Skin of body (tissue), 2 donors: ENCODE results near the gene INTS3. TPM values are rescaled to one million over a fixed set of nuclear protein-coding genes. Genes with fewer than 3 reads are reported as not detected.

Source experiments
- DNase-seq: peaks from one replicate; lab custom pipeline; 2025; lab: John Stamatoyannopoulos, UW
- total RNA-seq: library from RNA; depleted of rRNA; stranded (reverse); fragments of >200 nt; gene quantifications from one replicate; pipeline ENCODE4 v1.2.3, GENCODE V29; 2014

INTS3 gene
- 40.5 TPM for total RNA-seq

GRCh38 chr1:153727463-153728304, at the start of gene INTS3:
Gene INTS3, plus strand, starts transcription at chr1:153728050. Its CDS starts 585 bp downstream, at chr1:153728635.
- DNase-seq: peak; percentile 100

DNA sequence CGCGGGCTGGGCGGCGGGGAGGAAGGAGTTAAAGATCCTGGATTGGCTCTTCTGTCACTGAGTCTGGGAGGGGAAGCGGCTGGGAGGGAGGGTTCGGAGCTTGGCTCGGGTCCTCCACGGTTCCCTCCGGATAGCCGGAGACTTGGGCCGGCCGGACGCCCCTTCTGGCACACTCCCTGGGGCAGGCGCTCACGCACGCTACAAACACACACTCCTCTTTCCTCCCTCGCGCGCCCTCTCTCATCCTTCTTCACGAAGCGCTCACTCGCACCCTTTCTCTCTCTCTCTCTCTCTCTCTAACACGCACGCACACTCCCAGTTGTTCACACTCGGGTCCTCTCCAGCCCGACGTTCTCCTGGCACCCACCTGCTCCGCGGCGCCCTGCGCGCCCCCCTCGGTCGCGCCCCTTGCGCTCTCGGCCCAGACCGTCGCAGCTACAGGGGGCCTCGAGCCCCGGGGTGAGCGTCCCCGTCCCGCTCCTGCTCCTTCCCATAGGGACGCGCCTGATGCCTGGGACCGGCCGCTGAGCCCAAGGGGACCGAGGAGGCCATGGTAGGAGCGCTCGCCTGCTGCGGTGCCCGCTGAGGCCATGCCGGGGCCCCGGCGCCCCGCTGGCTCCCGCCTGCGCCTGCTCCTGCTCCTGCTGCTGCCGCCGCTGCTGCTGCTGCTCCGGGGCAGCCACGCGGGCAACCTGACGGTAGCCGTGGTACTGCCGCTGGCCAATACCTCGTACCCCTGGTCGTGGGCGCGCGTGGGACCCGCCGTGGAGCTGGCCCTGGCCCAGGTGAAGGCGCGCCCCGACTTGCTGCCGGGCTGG, 49.1 kb upstream of the INTS3 start, which contains the start of gene NPR1:
Gene NPR1, plus strand, starts transcription at position 170 of the 818 bp plus-strand sequence. Its CDS starts 421 bp downstream, at position 591.
- peak; percentile 36 for DNase-seq

- no peak for DNase-seq
Observed at GRCh38 chr1:153679337-153680119, 48.3 kb upstream of the INTS3 start.

GRCh38 chr1:153680120-153680403, 47.8 kb upstream of the INTS3 start:
- DNase-seq: no peak

DNA sequence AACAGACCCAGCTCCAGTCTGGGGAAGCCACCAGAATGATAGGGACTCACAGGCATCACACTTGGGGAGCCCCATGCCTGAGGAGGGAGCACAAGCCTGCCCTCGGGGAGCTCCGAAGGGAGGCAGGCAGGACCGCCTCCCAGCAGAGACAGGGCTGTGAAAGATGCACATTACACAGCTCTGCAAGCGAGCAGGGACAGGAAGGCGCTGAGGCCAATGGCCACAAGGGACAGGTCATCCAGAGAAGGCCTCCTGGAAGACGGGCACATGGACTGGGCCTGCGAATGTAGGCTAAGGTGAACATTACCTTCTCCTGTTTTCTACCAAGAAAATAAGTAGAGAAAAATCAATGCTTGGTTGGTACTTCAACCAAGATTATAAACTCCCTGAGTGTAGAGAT, 45.1 kb upstream of the INTS3 start:
- DNase-seq: no peak

GRCh38 chr1:153683854-153684253, 44.0 kb upstream of the INTS3 start:
- DNase-seq: no peak

GRCh38 chr1:153684892-153685291, 43.0 kb upstream of the INTS3 start:
- DNase-seq: no peak

DNA sequence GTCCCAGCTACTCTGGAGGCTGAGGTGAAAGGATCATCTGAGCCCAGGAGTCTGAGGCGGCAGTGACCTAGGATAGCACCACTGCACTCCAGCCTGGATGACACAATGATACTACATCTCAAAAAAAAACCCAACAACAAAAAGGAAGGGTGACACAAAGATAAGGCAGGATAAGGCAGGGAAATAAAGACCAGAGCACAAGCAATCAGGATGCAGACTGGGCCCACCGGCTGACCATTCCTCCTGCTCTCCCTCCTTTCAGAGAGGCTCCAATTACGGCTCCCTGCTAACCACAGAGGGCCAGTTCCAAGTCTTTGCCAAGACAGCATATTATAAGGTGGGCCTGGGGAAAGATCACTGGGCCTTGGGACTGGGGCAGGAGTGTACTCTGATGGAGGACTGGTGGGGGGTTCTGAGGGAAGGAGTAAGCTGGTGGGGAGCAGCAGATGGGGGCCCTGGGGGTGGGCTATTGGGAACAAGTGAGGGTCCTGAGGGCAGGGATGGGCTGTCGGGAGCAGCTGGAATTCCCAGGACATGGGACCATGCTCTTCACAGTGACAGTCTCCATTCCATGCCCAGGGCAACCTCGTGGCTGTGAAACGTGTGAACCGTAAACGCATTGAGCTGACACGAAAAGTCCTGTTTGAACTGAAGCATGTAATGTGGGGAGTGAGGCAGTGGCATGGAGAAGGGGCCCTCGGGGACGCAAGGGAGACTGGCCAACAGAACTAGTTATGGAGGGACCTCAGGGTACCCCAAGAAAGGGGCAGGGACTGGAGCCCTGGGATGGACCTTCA, 42.1 kb upstream of the INTS3 start:
- DNase-seq: no peak

GRCh38 chr1:153687346-153688125, 40.3 kb upstream of the INTS3 start:
- DNase-seq: no peak

- DNase-seq: no peak
Observed at GRCh38 chr1:153688276-153688675, 39.6 kb upstream of the INTS3 start.

DNA sequence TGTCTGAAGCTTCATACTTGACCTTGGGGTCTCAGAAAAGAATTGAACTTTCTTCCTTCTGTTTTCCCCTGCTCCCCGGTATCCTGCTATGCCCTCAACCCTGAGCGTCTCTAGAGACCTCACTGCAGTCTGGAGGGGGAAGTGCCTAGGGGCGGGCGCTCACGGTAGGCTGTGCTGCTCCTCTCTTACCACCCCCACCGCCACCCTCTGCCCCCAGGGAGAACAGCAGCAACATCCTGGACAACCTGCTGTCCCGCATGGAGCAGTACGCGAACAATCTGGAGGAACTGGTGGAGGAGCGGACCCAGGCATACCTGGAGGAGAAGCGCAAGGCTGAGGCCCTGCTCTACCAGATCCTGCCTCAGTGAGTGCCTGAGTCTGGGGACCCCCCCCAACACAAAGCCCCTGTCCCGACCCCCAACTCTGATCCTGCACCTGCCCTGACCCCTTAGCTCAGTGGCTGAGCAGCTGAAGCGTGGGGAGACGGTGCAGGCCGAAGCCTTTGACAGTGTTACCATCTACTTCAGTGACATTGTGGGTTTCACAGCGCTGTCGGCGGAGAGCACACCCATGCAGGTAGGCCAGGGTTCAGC, 39.0 kb upstream of the INTS3 start:
- no peak for DNase-seq

DNA sequence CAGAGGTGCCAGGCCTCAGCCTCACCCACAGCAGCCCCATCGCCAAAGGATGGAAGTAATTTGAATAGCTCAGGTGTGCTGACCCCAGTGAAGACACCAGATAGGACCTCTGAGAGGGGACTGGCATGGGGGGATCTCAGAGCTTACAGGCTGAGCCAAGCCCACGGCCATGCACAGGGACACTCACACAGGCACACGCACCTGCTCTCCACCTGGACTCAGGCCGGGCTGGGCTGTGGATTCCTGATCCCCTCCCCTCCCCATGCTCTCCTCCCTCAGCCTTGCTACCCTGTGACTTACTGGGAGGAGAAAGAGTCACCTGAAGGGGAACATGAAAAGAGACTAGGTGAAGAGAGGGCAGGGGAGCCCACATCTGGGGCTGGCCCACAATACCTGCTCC, 34.4 kb upstream of the INTS3 start:
- no peak for DNase-seq

DNA sequence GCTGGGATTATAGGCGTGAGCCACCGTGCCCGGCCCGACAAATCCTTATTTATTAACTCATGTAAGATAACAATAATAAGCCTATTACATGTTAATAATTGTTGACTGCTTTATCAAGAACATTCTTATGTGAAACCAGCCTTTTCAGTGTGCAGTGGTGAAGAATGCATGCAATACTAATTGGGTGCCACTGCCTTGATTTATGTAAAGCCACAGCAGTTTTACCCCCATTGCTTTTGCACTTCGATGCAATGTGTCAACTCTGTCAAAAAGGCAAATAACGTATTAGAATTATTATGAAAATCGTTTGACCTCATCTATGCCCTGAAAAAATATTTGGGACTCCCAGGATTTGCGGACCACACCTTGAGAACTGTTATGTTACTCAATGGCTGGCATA, 31.1 kb upstream of the INTS3 start:
- no peak for DNase-seq

DNA sequence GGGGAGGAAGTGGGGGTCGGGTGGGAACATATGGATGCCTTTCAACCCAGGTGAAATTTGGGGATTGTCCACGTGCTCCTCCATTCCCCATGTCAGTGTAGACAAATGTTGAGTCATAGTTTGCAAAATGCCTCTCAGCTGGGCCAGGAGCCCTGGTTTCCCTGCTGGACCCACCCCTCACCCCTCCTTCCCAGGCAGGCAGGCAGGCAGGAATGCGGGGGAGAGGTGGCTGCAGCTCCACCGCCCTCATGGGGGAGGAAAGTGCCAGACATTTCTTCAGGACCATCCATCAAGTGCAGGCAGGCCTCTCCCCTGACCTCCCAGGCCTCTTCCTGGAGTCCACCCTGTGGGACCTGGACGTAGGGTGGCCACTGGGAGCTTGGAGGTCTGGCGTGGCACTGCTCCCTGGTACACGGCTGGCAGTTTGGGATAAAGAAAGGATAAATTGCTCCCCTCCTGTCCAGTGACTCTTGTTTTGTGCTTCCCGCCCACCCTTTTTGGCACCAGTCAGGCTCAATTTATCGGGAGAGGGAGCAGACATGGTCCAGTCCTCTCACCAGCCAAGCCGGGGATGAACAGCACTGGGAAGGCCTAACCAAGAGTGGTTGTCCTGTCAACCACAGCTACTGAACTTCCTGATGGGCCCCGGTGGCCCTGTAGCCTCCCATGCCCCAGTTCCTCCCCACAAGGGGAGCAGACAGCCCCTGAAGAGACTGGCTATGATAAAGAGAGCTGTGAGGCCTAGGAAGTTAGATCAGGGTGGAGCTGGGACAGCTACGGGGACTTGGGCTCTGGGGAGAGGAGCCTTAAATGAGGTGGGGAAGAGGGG, 30.4 kb upstream of the INTS3 start:
- no peak for DNase-seq

DNA sequence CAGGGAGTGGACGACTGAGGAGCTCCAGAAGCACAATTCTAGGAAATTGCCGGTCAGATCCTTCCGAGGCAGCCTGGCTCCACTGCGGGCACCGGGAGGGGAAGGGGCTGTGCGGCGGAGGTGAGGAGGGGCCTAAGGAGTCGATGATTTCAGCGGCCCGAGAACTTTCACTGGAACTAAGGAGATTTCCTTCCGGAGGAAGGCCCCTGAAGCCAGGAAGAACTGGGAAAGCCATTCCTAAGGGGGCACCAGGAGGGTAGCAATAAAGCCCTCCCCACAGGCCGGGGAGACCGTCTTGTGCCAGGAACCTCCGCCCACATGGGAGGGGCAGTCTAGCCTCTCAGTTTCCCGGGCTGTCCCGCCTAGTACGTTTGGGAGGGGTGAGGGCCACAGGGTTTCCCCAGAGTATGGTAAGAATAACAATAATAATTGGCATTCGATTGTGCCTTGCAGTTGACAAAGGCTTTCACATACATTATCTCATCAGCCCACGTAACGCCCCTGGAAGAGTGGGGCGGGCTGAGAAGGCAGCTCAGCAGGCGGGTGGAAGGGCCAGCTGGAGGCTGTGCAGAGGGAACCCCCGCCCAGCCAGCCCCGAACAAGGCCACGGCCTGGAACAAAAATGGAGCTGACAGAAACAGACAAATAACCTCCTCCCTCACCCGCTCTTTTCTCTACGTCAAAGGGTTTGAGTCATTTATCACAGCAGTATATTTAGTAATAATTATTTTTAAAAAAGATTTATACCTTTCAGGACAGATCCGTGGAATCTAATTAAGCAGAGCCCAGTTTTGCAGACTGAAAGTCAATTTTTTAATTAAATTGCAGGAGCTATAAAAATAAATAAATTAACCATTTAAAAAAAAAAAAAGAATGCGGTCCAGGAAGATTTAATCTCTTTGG, 29.6 kb upstream of the INTS3 start:
- peak; percentile 63 for DNase-seq

GRCh38 chr1:153698923-153699714, 28.7 kb upstream of the INTS3 start:
- DNase-seq: no peak

- no peak for DNase-seq
Observed at GRCh38 chr1:153699768-153700167, 28.1 kb upstream of the INTS3 start.
